Spleen (tissue), 7 donors: ENCODE measurements around the gene ITGBL1.

ENCODE experiments used
- CTCF ChIP-seq, 11 experiments: fragments of 200-600 bp in 7 of 11; fragments of 450-650 bp in 4 of 11; sonication (generic) in 4 of 11; IDR thresholded peaks in 8 of 11; conservative IDR thresholded peaks in 3 of 11; 1 replicate in 7 of 11; 2 replicates in 4 of 11; pipeline versions ENCODE4 v1.4.0 to v1.8.0; 2016 to 2021; ENCODE audit warnings: antibody characterized with exemption in 11 of 11, inconsistent platforms in 4 of 11, mild to moderate bottlenecking in 1 of 11
- POLR2A ChIP-seq, 3 donors: fragments of 450-650 bp; IDR thresholded peaks; one replicate each; pipeline ENCODE4 v1.5.1; 2017; ENCODE audit warnings: antibody characterized with exemption in 3 of 3, mild to moderate bottlenecking in 1 of 3
- POLR2AphosphoS5 ChIP-seq, 3 donors: sonication (generic); formaldehyde crosslinking; IDR thresholded peaks; one replicate each; pipeline ENCODE4 v1.5.1; 2017; ENCODE audit warnings: antibody characterized with exemption in 3 of 3
- donor health status: DM: no; HTN: no; CAD: no; lungs with moderate emphysema.
- donor health status: DM: no; HTN: no; CAD: no.
- donor health status: DM: no; HTN: no; CAD: no.

GRCh38 chr13:101514100-101514499 lies 61.6 kb downstream of the ITGBL1 start:
- TF ChIP-seq POLR2AphosphoS5 (IDR thresholded peaks at IDR 0.05) (no peak), CTCF (IDR thresholded peaks at IDR 0.05 in 8 of 11, conservative IDR thresholded peaks at IDR 0.05 in 3 of 11) (no peak), POLR2A (IDR thresholded peaks at IDR 0.05) (no peak)
